ENCODE data around the gene LONP1. TPM values are rescaled to one million over a fixed set of nuclear protein-coding genes. Genes with fewer than 3 reads are reported as not detected.

The LONP1 gene
- total RNA-seq, 4 donors from 2014 or later, result 42.1 to 57.4 (median 47.7) TPM

- no CpG with 5 or more reads among the region's 42 CpGs for WGBS
- TF ChIP-seq, protein P1, sequence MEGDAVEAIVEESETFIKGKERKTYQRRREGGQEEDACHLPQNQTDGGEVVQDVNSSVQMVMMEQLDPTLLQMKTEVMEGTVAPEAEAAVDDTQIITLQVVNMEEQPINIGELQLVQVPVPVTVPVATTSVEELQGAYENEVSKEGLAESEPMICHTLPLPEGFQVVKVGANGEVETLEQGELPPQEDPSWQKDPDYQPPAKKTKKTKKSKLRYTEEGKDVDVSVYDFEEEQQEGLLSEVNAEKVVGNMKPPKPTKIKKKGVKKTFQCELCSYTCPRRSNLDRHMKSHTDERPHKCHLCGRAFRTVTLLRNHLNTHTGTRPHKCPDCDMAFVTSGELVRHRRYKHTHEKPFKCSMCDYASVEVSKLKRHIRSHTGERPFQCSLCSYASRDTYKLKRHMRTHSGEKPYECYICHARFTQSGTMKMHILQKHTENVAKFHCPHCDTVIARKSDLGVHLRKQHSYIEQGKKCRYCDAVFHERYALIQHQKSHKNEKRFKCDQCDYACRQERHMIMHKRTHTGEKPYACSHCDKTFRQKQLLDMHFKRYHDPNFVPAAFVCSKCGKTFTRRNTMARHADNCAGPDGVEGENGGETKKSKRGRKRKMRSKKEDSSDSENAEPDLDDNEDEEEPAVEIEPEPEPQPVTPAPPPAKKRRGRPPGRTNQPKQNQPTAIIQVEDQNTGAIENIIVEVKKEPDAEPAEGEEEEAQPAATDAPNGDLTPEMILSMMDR (IDR thresholded peaks at IDR 0.05), result no peak
- no peak for TF ChIP-seq EP300 (IDR thresholded peaks at IDR 0.05)
- TF ChIP-seq POLR2A (IDR thresholded peaks at IDR 0.05), result no peak
- TF ChIP-seq POLR2AphosphoS5 (IDR thresholded peaks at IDR 0.05), result no peak
- no peak overlapping the region for H3K27ac ChIP-seq
- H3K27me3 ChIP-seq, result no peaks in the 10 kb centered on the region
- no peak overlapping the region for H3K4me3 ChIP-seq
- no peaks in the 10 kb centered on the region for H3K9me3 ChIP-seq
- peaks cover 95% of the 10 kb centered on the region for H3K36me3 ChIP-seq
- DNase-seq (ENCODE audit: low spot score in 2 of 2), result no peak
- H3K4me1 ChIP-seq, result peaks cover 11% of the 10 kb centered on the region
These were observed 23.5 kb downstream of the LONP1 start for GRCh38 chr19:5696196-5697021.

GRCh38 chr19:5695649-5696195 lies 24.2 kb downstream of the LONP1 start:
- no CpG with 5 or more reads among the region's 28 CpGs for WGBS
- TF ChIP-seq POLR2AphosphoS5 (IDR thresholded peaks at IDR 0.05) (no peak), EP300 (IDR thresholded peaks at IDR 0.05) (no peak), POLR2A (IDR thresholded peaks at IDR 0.05) (no peak)
- TF ChIP-seq, protein P1 (IDR thresholded peaks at IDR 0.05), result no peak

DNA sequence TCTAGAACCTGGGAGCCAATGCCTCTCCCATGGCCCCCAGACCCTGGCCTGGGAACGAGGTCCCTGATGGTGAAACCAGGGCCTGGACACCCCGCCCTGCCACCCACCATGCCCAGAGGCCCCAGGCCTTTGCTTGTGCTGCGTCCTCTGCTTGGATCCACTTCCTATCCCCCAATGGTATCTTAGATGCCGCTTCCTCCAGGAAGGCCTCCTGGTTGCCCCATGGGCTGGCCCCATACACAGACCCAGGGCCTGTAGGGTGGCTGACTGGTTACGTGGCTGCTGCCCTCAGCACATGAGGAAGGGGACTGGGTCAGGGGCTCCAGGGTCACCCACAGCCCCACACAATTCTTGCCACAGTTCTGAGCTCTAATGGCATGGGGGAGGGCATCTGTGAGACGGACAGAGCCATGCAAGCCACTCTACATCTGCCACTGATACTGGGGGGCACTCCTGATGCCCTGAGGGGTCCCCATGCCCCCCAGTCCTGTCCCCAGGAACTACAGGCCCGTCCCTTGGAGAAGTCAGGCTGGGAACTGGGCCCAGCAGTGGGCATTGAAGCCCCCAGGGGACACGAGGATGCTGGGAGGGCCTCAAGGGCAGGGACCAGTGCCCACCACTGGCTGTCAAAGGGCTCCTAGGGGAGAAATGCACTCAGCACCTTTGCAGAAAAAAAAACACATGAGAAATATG lies 24.8 kb downstream of the LONP1 start:
- no peak overlapping the region for H3K4me3 ChIP-seq
- no peak overlapping the region for H3K27ac ChIP-seq
- no peaks in the 10 kb centered on the region for H3K27me3 ChIP-seq
- DNase-seq (ENCODE audit: low spot score in 2 of 2), result no peak
- H3K36me3 ChIP-seq, result peaks cover 82% of the 10 kb centered on the region
- TF ChIP-seq EP300 (IDR thresholded peaks at IDR 0.05), result no peak
- peaks cover 19% of the 10 kb centered on the region for H3K4me1 ChIP-seq
- H3K9me3 ChIP-seq, result no peaks in the 10 kb centered on the region
- 84% methylated on average over 4 of the region's 8 CpGs for WGBS

More at GRCh38 chr19:5695649-5696195, 24.2 kb downstream of the LONP1 start:
- peaks cover 88% of the 10 kb centered on the region for H3K36me3 ChIP-seq
- no peak overlapping the region for H3K27ac ChIP-seq
- no peak for DNase-seq (ENCODE audit: low spot score in 2 of 2)
- H3K4me3 ChIP-seq, result no peak overlapping the region
- H3K27me3 ChIP-seq, result no peaks in the 10 kb centered on the region
- H3K4me1 ChIP-seq, result peaks cover 18% of the 10 kb centered on the region
- H3K9me3 ChIP-seq, result no peaks in the 10 kb centered on the region

DNA sequence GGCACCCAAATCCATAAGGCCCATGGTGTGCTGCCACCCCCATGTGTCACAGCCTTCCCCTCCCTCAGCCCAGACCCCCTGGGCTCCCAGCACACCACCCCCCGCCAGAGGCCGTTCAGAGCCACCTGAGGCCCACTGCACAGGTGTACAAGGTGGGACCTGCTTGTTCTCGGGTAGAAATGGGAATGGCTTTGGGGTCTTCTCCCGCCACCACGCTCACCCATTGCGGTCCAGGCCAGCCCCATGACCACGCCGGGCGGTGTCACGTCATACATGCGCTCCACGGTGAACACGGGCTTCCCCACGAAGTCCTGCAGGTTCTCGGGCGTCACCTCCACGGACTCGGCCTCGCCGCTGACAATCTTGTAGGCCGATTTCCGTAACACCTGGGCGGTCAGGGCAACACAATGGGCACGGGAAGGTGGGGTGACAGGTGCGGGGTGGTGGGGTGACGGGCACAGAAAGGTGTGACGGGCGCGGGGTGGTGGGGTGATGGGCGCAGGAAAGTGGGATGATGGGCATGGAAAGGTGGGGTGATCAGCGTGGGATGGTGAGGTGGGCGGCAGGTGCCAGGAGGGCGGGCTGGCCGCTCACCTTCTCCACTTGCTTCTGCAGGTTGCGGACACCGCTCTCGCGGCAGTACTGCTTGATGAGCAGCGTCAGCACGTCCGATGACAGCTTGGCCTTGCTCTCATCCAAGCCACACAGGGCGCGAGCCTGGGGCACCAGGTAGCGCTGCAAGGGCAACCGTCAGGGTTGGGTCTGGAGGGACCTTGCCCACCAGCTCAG lies 25.6 kb downstream of the LONP1 start:
- WGBS, result 91% methylated on average over 38 of the region's 45 CpGs
- H3K4me1 ChIP-seq, result peaks cover 25% of the 10 kb centered on the region
- peaks cover 76% of the 10 kb centered on the region for H3K36me3 ChIP-seq
- no peak for TF ChIP-seq POLR2A (IDR thresholded peaks at IDR 0.05)
- H3K27ac ChIP-seq, result no peak overlapping the region
- no peak overlapping the region for H3K4me3 ChIP-seq
- no peaks in the 10 kb centered on the region for H3K27me3 ChIP-seq
- no peaks in the 10 kb centered on the region for H3K9me3 ChIP-seq
- no peak for DNase-seq (ENCODE audit: low spot score in 2 of 2)

- TF ChIP-seq, protein P1 (IDR thresholded peaks at IDR 0.05), result no peak
- TF ChIP-seq EP300 (IDR thresholded peaks at IDR 0.05), result no peak
- no peak for TF ChIP-seq POLR2A (IDR thresholded peaks at IDR 0.05)
- TF ChIP-seq POLR2AphosphoS5 (IDR thresholded peaks at IDR 0.05), result no peak
- peaks cover 67% of the 10 kb centered on the region for H3K36me3 ChIP-seq
These were observed 26.5 kb downstream of the LONP1 start for GRCh38 chr19:5693195-5694166.

More at GRCh38 chr19:5693195-5694166, 26.5 kb downstream of the LONP1 start:
- H3K4me1 ChIP-seq, result peaks cover 28% of the 10 kb centered on the region
- H3K9me3 ChIP-seq, result no peaks in the 10 kb centered on the region
- WGBS, result 86% methylated on average over 11 of the region's 39 CpGs
- H3K27me3 ChIP-seq, result no peaks in the 10 kb centered on the region
- no peak overlapping the region for H3K27ac ChIP-seq
- no peak overlapping the region for H3K4me3 ChIP-seq
- DNase-seq (ENCODE audit: low spot score in 2 of 2), result no peak
